Measurements from ENCODE around the gene PLCB1. TPM values are rescaled to one million over a fixed set of nuclear protein-coding genes. Genes with fewer than 3 reads are reported as not detected.
"Not testable (repeated sequence)": the region's sequence is repeated elsewhere in the genome, so short reads cannot be mapped to it uniquely, and the experiment has no call there.

The PLCB1 gene
- polyA plus RNA-seq, 1 donor (not counting 4 experiments of a cell fraction or from before 2014, with no cell fraction given), result 0.37 TPM

DNA sequence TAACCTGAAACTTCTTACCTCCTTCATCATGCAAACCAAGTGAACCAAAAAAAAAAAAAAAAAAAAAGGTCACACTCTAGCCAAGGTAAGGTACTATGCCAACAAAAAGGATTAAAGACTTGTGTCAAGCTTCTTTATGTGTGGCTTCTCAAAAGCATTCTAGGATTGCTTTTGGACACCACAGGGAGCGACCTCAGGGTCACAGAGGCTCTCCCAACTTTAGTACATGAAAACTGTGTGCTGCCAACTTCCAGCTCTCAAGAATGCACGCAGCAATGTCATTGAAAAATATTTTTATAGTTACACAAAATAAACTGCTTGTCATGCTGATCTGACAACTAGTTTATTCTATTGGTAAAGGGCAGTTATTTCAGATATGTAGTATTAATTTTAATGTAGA is 243.8 kb downstream of the PLCB1 start:
- H4K20me1 ChIP-seq (ENCODE audit: control insufficient read depth, extremely low read depth, insufficient read depth, low read length), result no peaks in the 10 kb centered on the region
- dilution Hi-C loops (cut with MboI; ENCODE audit: extremely low pct_ligation_motif_present, low sequenced_read_pairs), result no loop called here

DNA sequence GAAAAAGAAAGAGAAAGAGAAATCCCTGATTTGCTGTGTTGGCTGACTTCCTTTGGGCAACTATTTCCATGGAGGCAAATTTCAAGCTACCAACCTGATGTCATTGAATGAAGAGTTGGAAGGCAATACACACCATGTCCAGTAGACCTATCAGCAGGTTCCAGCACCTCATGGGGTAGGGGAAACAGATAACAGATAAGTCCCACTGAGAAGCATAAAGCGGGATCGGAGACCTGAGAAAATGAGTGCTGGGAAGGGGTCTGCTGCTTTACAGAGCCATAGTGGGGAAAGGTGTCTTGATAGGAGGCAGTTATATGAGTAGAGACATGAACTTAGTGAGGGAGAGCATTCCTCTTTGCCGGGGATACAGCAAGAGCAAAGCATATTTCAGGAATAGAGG is 244.9 kb downstream of the PLCB1 start:
- FAIRE-seq, result no peak
- Histone ChIP-seq H3K9ac (ENCODE audit: control insufficient read depth, extremely low read depth, insufficient read depth, low read length) (no peak overlapping the region), H3K4me1 (ENCODE audit: control insufficient read depth, extremely low read depth, insufficient read depth, low read length) (no peaks in the 10 kb centered on the region), H3K9me1 (ENCODE audit: control insufficient read depth, extremely low read depth, insufficient read depth, low read length) (no peaks in the 10 kb centered on the region), H3K4me3 (ENCODE audit: control insufficient read depth in 2 of 3, extremely low read depth in 1 of 3, insufficient read depth in 2 of 3, low read depth in 1 of 3, low read length in 3 of 3) (no peak overlapping the region), H3K27ac (ENCODE audit: control insufficient read depth, insufficient read depth, low read length) (no peak overlapping the region), H4K20me1 (ENCODE audit: control insufficient read depth, extremely low read depth, insufficient read depth, low read length) (no peaks in the 10 kb centered on the region), H3K79me2 (ENCODE audit: control insufficient read depth, insufficient read depth, low read length) (no peaks in the 10 kb centered on the region), H3K27me3 (ENCODE audit: control insufficient read depth, extremely low read depth, insufficient read depth, low read length) (no peaks in the 10 kb centered on the region), H3K36me3 (ENCODE audit: control insufficient read depth in 2 of 2, extremely low read depth in 1 of 2, insufficient read depth in 2 of 2, low read length in 2 of 2) (no peaks in the 10 kb centered on the region), H3K9me3 (ENCODE audit: control insufficient read depth, low read depth, low read length) (no peaks in the 10 kb centered on the region), H2AFZ (ENCODE audit: control insufficient read depth, low read length) (no peak overlapping the region), H3K4me2 (ENCODE audit: control insufficient read depth, extremely low read depth, insufficient read depth, low read depth, low read length) (no peak overlapping the region)
- DNase-seq (ENCODE audit: low read depth, low spot score), result no peak
- dilution Hi-C loops (cut with MboI; ENCODE audit: extremely low pct_ligation_motif_present, low sequenced_read_pairs), result no loop called here
- TF ChIP-seq CTCF (optimal IDR thresholded peaks at IDR 0.05 in 1 of 3, IDR thresholded peaks at IDR 0.05 in 1 of 3, conservative IDR thresholded peaks at IDR 0.05 in 1 of 3; ENCODE audit: extremely low read depth in 1 of 3, insufficient read depth in 2 of 3, low read length in 3 of 3), result no peak
- no peak for TF ChIP-seq EZH2 (IDR thresholded peaks at IDR 0.05; ENCODE audit: low read length)

More for the DNA sequence above, 243.8 kb downstream of the PLCB1 start:
- FAIRE-seq, result no peak
- no peaks in the 10 kb centered on the region for H3K27me3 ChIP-seq (ENCODE audit: control insufficient read depth, extremely low read depth, insufficient read depth, low read length)
- no peak overlapping the region for H2AFZ ChIP-seq (ENCODE audit: control insufficient read depth, low read length)
- no peaks in the 10 kb centered on the region for H3K9me1 ChIP-seq (ENCODE audit: control insufficient read depth, extremely low read depth, insufficient read depth, low read length)
- H3K4me3 ChIP-seq (ENCODE audit: control insufficient read depth in 2 of 3, extremely low read depth in 1 of 3, insufficient read depth in 2 of 3, low read depth in 1 of 3, low read length in 3 of 3), result no peak overlapping the region
- H3K79me2 ChIP-seq (ENCODE audit: control insufficient read depth, insufficient read depth, low read length), result no peaks in the 10 kb centered on the region
- no peak for TF ChIP-seq CTCF (optimal IDR thresholded peaks at IDR 0.05 in 1 of 3, IDR thresholded peaks at IDR 0.05 in 1 of 3, conservative IDR thresholded peaks at IDR 0.05 in 1 of 3; ENCODE audit: extremely low read depth in 1 of 3, insufficient read depth in 2 of 3, low read length in 3 of 3)
- TF ChIP-seq EZH2 (IDR thresholded peaks at IDR 0.05; ENCODE audit: low read length), result no peak
- no peak overlapping the region for H3K27ac ChIP-seq (ENCODE audit: control insufficient read depth, insufficient read depth, low read length)
- no peak overlapping the region for H3K9ac ChIP-seq (ENCODE audit: control insufficient read depth, extremely low read depth, insufficient read depth, low read length)
- no peaks in the 10 kb centered on the region for H3K4me1 ChIP-seq (ENCODE audit: control insufficient read depth, extremely low read depth, insufficient read depth, low read length)
- no peak overlapping the region for H3K4me2 ChIP-seq (ENCODE audit: control insufficient read depth, extremely low read depth, insufficient read depth, low read depth, low read length)
- no peaks in the 10 kb centered on the region for H3K36me3 ChIP-seq (ENCODE audit: control insufficient read depth in 2 of 2, extremely low read depth in 1 of 2, insufficient read depth in 2 of 2, low read length in 2 of 2)
- H3K9me3 ChIP-seq (ENCODE audit: control insufficient read depth, low read depth, low read length), result no peaks in the 10 kb centered on the region
- DNase-seq (ENCODE audit: low read depth, low spot score), result no peak

- dilution Hi-C loops (cut with MboI; ENCODE audit: extremely low pct_ligation_motif_present, low sequenced_read_pairs); H3K79me2 ChIP-seq (ENCODE audit: control insufficient read depth, insufficient read depth, low read length); H3K4me2 ChIP-seq (ENCODE audit: control insufficient read depth, extremely low read depth, insufficient read depth, low read depth, low read length); DNase-seq (ENCODE audit: low read depth, low spot score); FAIRE-seq; H3K27ac ChIP-seq (ENCODE audit: control insufficient read depth, insufficient read depth, low read length); H3K36me3 ChIP-seq (ENCODE audit: control insufficient read depth in 2 of 2, extremely low read depth in 1 of 2, insufficient read depth in 2 of 2, low read length in 2 of 2); H3K4me3 ChIP-seq (ENCODE audit: control insufficient read depth in 2 of 3, extremely low read depth in 1 of 3, insufficient read depth in 2 of 3, low read depth in 1 of 3, low read length in 3 of 3); H3K27me3 ChIP-seq (ENCODE audit: control insufficient read depth, extremely low read depth, insufficient read depth, low read length); H3K9ac ChIP-seq (ENCODE audit: control insufficient read depth, extremely low read depth, insufficient read depth, low read length); H4K20me1 ChIP-seq (ENCODE audit: control insufficient read depth, extremely low read depth, insufficient read depth, low read length); H2AFZ ChIP-seq (ENCODE audit: control insufficient read depth, low read length); H3K4me1 ChIP-seq (ENCODE audit: control insufficient read depth, extremely low read depth, insufficient read depth, low read length); H3K9me3 ChIP-seq (ENCODE audit: control insufficient read depth, low read depth, low read length); H3K9me1 ChIP-seq (ENCODE audit: control insufficient read depth, extremely low read depth, insufficient read depth, low read length): not testable (repeated sequence)
Observed at GRCh38 chr20:8379125-8379524, 247.1 kb downstream of the PLCB1 start.

Data from keratinocyte (primary cell).